ENCODE results near the gene LRRC55.

The LRRC55 gene

DNA sequence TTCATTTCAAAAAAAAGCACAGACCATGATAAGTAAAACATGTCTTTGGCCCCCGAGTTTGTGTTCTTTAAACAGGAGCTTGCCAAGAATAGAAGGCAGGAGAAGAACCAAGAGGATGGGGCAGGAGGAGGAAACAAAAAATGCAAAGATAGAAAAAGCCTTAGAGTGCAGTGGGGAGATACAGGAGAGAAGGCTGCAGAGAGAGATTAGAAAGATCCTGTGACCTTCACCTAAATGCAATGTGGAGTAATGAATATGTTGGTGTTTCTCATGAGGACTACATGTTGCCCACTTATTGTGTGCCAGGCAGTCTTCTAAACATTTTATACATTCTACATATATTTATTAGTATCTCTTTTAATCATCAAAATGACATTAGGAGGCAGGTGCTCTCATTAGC lies 57.6 kb downstream of the LRRC55 start:
- DNase-seq (ENCODE audit: low spot score), result no peak

DNA sequence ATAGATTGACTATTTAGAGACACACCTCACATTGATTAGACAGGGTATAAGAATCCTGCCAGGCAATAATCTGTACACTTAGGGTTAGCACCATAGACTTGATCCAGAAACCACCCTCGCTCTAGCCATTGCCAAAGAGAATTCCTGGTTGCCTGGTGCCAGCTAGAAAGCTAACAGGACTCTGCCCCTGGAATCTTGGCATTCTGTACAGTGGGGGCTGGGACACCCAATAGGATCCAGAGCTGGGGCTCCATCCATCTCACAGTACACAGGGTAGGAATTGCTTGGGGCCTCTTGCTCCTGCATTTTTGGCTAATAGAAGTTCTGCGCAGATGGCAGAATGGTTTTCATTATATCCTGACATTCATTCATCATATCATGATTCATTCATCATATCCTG lies 58.3 kb downstream of the LRRC55 start:
- no peak for DNase-seq (ENCODE audit: low spot score)

DNA sequence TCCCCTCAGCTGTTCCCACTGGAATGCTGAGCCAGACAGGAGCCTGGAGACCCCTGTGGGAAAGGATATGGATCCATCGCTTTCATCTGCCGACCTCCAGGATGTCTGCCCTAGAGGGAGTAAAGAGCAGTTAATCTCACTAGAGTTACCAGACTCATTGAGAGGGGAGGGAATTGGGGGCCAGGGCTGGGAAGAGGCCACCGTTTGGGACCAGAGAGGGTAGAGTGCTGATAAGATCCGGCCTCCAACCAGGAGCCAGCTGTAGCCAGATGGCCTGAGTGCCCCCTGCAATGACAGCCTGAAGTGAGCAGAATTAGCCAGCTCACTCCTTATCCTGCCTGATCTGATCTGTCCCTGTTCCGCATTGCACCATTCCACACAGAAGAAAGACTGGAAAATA lies 59.0 kb downstream of the LRRC55 start:
- no peak for DNase-seq (ENCODE audit: low spot score)
